Measurements from ENCODE around the gene JAKMIP1.
A peak's percentile ranks its signal among the peaks of the same experiment; 100 is the strongest.

The JAKMIP1 gene

GRCh38 chr4:6064383-6064782 is 136.0 kb downstream of the JAKMIP1 start:
- DNase-seq: no peak
- intact Hi-C loops (cut with DNase I): no loop called here

- intact Hi-C loops (cut with DNase I): no loop called here
- DNase-seq: no peak
Observed at GRCh38 chr4:6063684-6064083, 136.7 kb downstream of the JAKMIP1 start.

- DNase-seq: no peak
- intact Hi-C loops (cut with DNase I): no loop called here
Observed at GRCh38 chr4:6062133-6062532, 138.2 kb downstream of the JAKMIP1 start.

GRCh38 chr4:6059375-6059805 is 141.0 kb downstream of the JAKMIP1 start:
- DNase-seq: no peak

GRCh38 chr4:6058531-6059374 is 141.6 kb downstream of the JAKMIP1 start:
- no peak for DNase-seq
- intact Hi-C loops (cut with DNase I): no loop called here

More at GRCh38 chr4:6059375-6059805, 141.0 kb downstream of the JAKMIP1 start:
- intact Hi-C loops (cut with DNase I): no loop called here

GRCh38 chr4:6056976-6057766 is 143.2 kb downstream of the JAKMIP1 start:
- intact Hi-C loops (cut with DNase I): no loop called here
- peak in 36 of 42 donors; percentile 18 to 84 (median 57) for DNase-seq

- intact Hi-C loops (cut with DNase I): no loop called here
- no peak for DNase-seq
Observed at GRCh38 chr4:6055436-6055835, 144.9 kb downstream of the JAKMIP1 start.

GRCh38 chr4:6055030-6055429 is 145.3 kb downstream of the JAKMIP1 start:
- intact Hi-C loops (cut with DNase I): no loop called here
- no peak for DNase-seq

- DNase-seq: peak in 6 of 42 donors; percentile 27 to 67 (median 48)
Observed at GRCh38 chr4:6054162-6054922, 146.0 kb downstream of the JAKMIP1 start.

GRCh38 chr4:6052679-6053078 is 147.7 kb downstream of the JAKMIP1 start:
- no peak for DNase-seq
- intact Hi-C loops (cut with DNase I): no loop called here

More at GRCh38 chr4:6054162-6054922, 146.0 kb downstream of the JAKMIP1 start:
- intact Hi-C loops (cut with DNase I): no loop called here

- DNase-seq: no peak
- intact Hi-C loops (cut with DNase I): no loop called here
Observed at GRCh38 chr4:6050551-6050950, 149.8 kb downstream of the JAKMIP1 start.

GRCh38 chr4:6049985-6050384 is 150.4 kb downstream of the JAKMIP1 start:
- intact Hi-C loops (cut with DNase I): no loop called here
- peak in 2 of 42 donors; percentile 42 to 69 for DNase-seq

- DNase-seq: no peak
- intact Hi-C loops (cut with DNase I): no loop called here
Observed at GRCh38 chr4:6049278-6049677, 151.1 kb downstream of the JAKMIP1 start.

GRCh38 chr4:6048537-6048936 is 151.8 kb downstream of the JAKMIP1 start:
- no peak for DNase-seq
- intact Hi-C loops (cut with DNase I): no loop called here

GRCh38 chr4:6047130-6047673 is 153.1 kb downstream of the JAKMIP1 start:
- intact Hi-C loops (cut with DNase I): no loop called here
- peak in 1 of 42 donors; percentile 46 for DNase-seq

- DNase-seq: no peak
- intact Hi-C loops (cut with DNase I): no loop called here
Observed at GRCh38 chr4:6046526-6047129, 153.7 kb downstream of the JAKMIP1 start.

- intact Hi-C loops (cut with DNase I): no loop called here
- no peak for DNase-seq
Observed at GRCh38 chr4:6044805-6045204, 155.5 kb downstream of the JAKMIP1 start.

- no peak for DNase-seq
- intact Hi-C loops (cut with DNase I): no loop called here
Observed at GRCh38 chr4:6044276-6044675, 156.1 kb downstream of the JAKMIP1 start.

- no peak for DNase-seq
- intact Hi-C loops (cut with DNase I): no loop called here
Observed at GRCh38 chr4:6043843-6044242, 156.5 kb downstream of the JAKMIP1 start.
